H1 (cell line): ENCODE data around the gene SMC6.

ENCODE experiments used
- CTCF ChIP-seq, 3 experiments: IDR thresholded peaks; 1 replicate in 2 of 3; 2 replicates in 1 of 3; pipeline versions ENCODE4 v1.5.1 to v1.6.1; 2011; ENCODE audit warnings: low read length in 3 of 3, mild to moderate bottlenecking in 3 of 3, inconsistent platforms in 2 of 3, low read depth in 1 of 3, moderate library complexity in 1 of 3; ENCODE audit not compliant: insufficient read depth in 1 of 3; ENCODE audit errors: control extremely low read depth in 1 of 3
- EP300 ChIP-seq, 2 experiments: IDR thresholded peaks; 1 replicate in 1 of 2; 2 replicates in 1 of 2; pipeline ENCODE4 v1.6.1; 2011 to 2012; ENCODE audit warnings: low read depth in 2 of 2, low read length in 2 of 2, mild to moderate bottlenecking in 2 of 2, borderline replicate concordance in 1 of 2, inconsistent platforms in 1 of 2, moderate library complexity in 1 of 2
- POLR2A ChIP-seq, 2 experiments: IDR thresholded peaks; 1 replicate in 1 of 2; 2 replicates in 1 of 2; pipeline ENCODE4 v1.6.1; 2011; ENCODE audit warnings: low read depth in 2 of 2, low read length in 2 of 2, mild to moderate bottlenecking in 2 of 2; ENCODE audit errors: control extremely low read depth in 1 of 2
- SP1 ChIP-seq: IDR thresholded peaks from 2 replicates; pipeline ENCODE4 v1.6.1; 2011; ENCODE audit warnings: low read depth, low read length
- TBP ChIP-seq: IDR thresholded peaks from 2 replicates; pipeline ENCODE4 v1.6.1; 2011; ENCODE audit warnings: low read depth, low read length, improper control_type of control experiment

- TF ChIP-seq SP1 (no peak), POLR2A (IDR thresholded peaks at IDR 0.05; ENCODE audit: control extremely low read depth in 1 of 2, low read depth in 2 of 2, low read length in 2 of 2) (no peak), CTCF (IDR thresholded peaks at IDR 0.05; ENCODE audit: control extremely low read depth in 1 of 3, insufficient read depth in 1 of 3, low read depth in 1 of 3, low read length in 3 of 3) (no peak), EP300 (IDR thresholded peaks at IDR 0.05; ENCODE audit: borderline replicate concordance in 1 of 2, low read depth in 2 of 2, low read length in 2 of 2) (no peak), TBP (no peak)
These were observed 78.8 kb downstream of the SMC6 start for GRCh38 chr2:17674817-17675216.
